Measurements from ENCODE around the gene TBK1. TPM values are rescaled to one million over a fixed set of nuclear protein-coding genes. Genes with fewer than 3 reads are reported as not detected.

Gene TBK1
- polyA plus RNA-seq, 2 of the 4 experiments (the other 2 are of a cell fraction) = 29.3 to 52.5 TPM

- TF ChIP-seq EHF (CRISPR knock-in tag; IDR thresholded peaks at IDR 0.05) = no peak
- TF ChIP-seq ZC3H11A (IDR thresholded peaks at IDR 0.05) = no peak
- TF ChIP-seq NR3C1 (IDR thresholded peaks at IDR 0.05) = no peak
- no peak for TF ChIP-seq KDM5A (IDR thresholded peaks at IDR 0.05)
- 0 out of 2 replicates have a peak, but pooled peaks have one; percentile 32 for TF ChIP-seq RARB (CRISPR knock-in tag; IDR thresholded peaks at IDR 0.05)
- peak; percentile 84 for TF ChIP-seq HOXA7 (CRISPR knock-in tag; IDR thresholded peaks at IDR 0.05)
- TF ChIP-seq MYC (IDR thresholded peaks at IDR 0.05; ENCODE audit: borderline replicate concordance, low read length) = peak; percentile 38; the same call in 1 of the 2 replicates
- TF ChIP-seq CTCF (IDR thresholded peaks at IDR 0.05) = no peak
- no peak for TF ChIP-seq JUNB (IDR thresholded peaks at IDR 0.05)
- TF ChIP-seq GATA3 (IDR thresholded peaks at IDR 0.05; ENCODE audit: borderline replicate concordance) = no peak; the same call in 1 of the 2 replicates
- TF ChIP-seq RNF2 (IDR thresholded peaks at IDR 0.05; ENCODE audit: borderline replicate concordance, low read depth) = no peak
- no peak for TF ChIP-seq MAZ (IDR thresholded peaks at IDR 0.05; ENCODE audit: borderline replicate concordance, low read depth, low read length)
- peak; percentile 94 for TF ChIP-seq PHF8 (IDR thresholded peaks at IDR 0.05; ENCODE audit: borderline replicate concordance, low read depth)
- no peak for TF ChIP-seq CHD4 (IDR thresholded peaks at IDR 0.05; ENCODE audit: borderline replicate concordance)
- peak; percentile 76; the same call in 1 of the 2 replicates for TF ChIP-seq TFCP2L1 (CRISPR knock-in tag; IDR thresholded peaks at IDR 0.05)
- TF ChIP-seq ZNF302 (CRISPR knock-in tag; IDR thresholded peaks at IDR 0.05) = no peak
- no peak for TF ChIP-seq REST (IDR thresholded peaks at IDR 0.05)
- peak; percentile 20 to 74; a peak in 4 of 5 replicates for TF ChIP-seq JUN (IDR thresholded peaks at IDR 0.05)
- TF ChIP-seq POLR2A (IDR thresholded peaks at IDR 0.05; ENCODE audit: low read length) = peak; percentile 94
- TF ChIP-seq ZSCAN20 (CRISPR knock-in tag; IDR thresholded peaks at IDR 0.05) = no peak
- TF ChIP-seq FOSL2 (IDR thresholded peaks at IDR 0.05) = no peak
- peak; percentile 69 for TF ChIP-seq FOSL2 (CRISPR knock-in tag; IDR thresholded peaks at IDR 0.05)
- TF ChIP-seq HOXB13 (CRISPR knock-in tag; IDR thresholded peaks at IDR 0.05; ENCODE audit: low read depth) = no peak
- no peak for TF ChIP-seq BHLHE40 (IDR thresholded peaks at IDR 0.05; ENCODE audit: low read depth, low read length)
- TF ChIP-seq EHMT2 (IDR thresholded peaks at IDR 0.05; ENCODE audit: low read depth) = no peak
- TF ChIP-seq FOXS1 (CRISPR knock-in tag; IDR thresholded peaks at IDR 0.05) = 0 out of 2 replicates have a peak, but pooled peaks have one; percentile 22
These were observed at the start of gene TBK1 (continued) for GRCh38 chr12:64451687-64452558.
